ENCODE data around the gene RCBTB2. TPM values are rescaled to one million over a fixed set of nuclear protein-coding genes. Genes with fewer than 3 reads are reported as not detected.

The RCBTB2 gene
- polyA plus RNA-seq, 3 donors, result 54.9 to 60.6 (median 58.6) TPM

GRCh38 chr13:48532256-48532505, 699 bp downstream of the RCBTB2 start:
- peak in 2 of 3 donors; percentile 71 to 76 for DNase-seq (ENCODE audit: low read depth in 3 of 3, low spot score in 2 of 3)

- DNase-seq (ENCODE audit: low read depth in 3 of 3, low spot score in 2 of 3), result peak in 1 of 3 donors; percentile 32
Observed at GRCh38 chr13:48531416-48532255, 1.2 kb downstream of the RCBTB2 start.

GRCh38 chr13:48530833-48531232, 2.0 kb downstream of the RCBTB2 start:
- no peak for DNase-seq (ENCODE audit: low read depth in 3 of 3, low spot score in 2 of 3)

GRCh38 chr13:48528720-48529119, 4.2 kb downstream of the RCBTB2 start:
- DNase-seq (ENCODE audit: low read depth in 3 of 3, low spot score in 2 of 3), result no peak

GRCh38 chr13:48527955-48528354, 4.9 kb downstream of the RCBTB2 start:
- DNase-seq (ENCODE audit: low read depth in 3 of 3, low spot score in 2 of 3), result no peak

- no peak for DNase-seq (ENCODE audit: low read depth in 3 of 3, low spot score in 2 of 3)
Observed at GRCh38 chr13:48526286-48526685, 6.6 kb downstream of the RCBTB2 start.

GRCh38 chr13:48518083-48518482, 14.8 kb downstream of the RCBTB2 start:
- DNase-seq (ENCODE audit: low read depth in 3 of 3, low spot score in 2 of 3), result no peak

GRCh38 chr13:48515732-48516131, 17.1 kb downstream of the RCBTB2 start:
- no peak for DNase-seq (ENCODE audit: low read depth in 3 of 3, low spot score in 2 of 3)

- DNase-seq (ENCODE audit: low read depth in 3 of 3, low spot score in 2 of 3), result no peak
Observed at GRCh38 chr13:48514793-48515192, 18.1 kb downstream of the RCBTB2 start.

- no peak for DNase-seq (ENCODE audit: low read depth in 3 of 3, low spot score in 2 of 3)
Observed at GRCh38 chr13:48511621-48512230, 21.2 kb downstream of the RCBTB2 start.

- no peak for DNase-seq (ENCODE audit: low read depth in 3 of 3, low spot score in 2 of 3)
Observed at GRCh38 chr13:48510698-48511097, 22.2 kb downstream of the RCBTB2 start.

GRCh38 chr13:48508011-48508410, 24.9 kb downstream of the RCBTB2 start:
- DNase-seq (ENCODE audit: low read depth in 3 of 3, low spot score in 2 of 3), result no peak

GRCh38 chr13:48507021-48507420, 25.9 kb downstream of the RCBTB2 start:
- DNase-seq (ENCODE audit: low read depth in 3 of 3, low spot score in 2 of 3), result no peak

GRCh38 chr13:48506092-48506701, 26.7 kb downstream of the RCBTB2 start:
- no peak for DNase-seq (ENCODE audit: low read depth in 3 of 3, low spot score in 2 of 3)

GRCh38 chr13:48505597-48506091, 27.2 kb downstream of the RCBTB2 start:
- DNase-seq (ENCODE audit: low read depth in 3 of 3, low spot score in 2 of 3), result peak in 1 of 3 donors; percentile 7

GRCh38 chr13:48505012-48505411, 27.9 kb downstream of the RCBTB2 start:
- DNase-seq (ENCODE audit: low read depth in 3 of 3, low spot score in 2 of 3), result no peak

- no peak for DNase-seq (ENCODE audit: low read depth in 3 of 3, low spot score in 2 of 3)
Observed at GRCh38 chr13:48504606-48505005, 28.3 kb downstream of the RCBTB2 start.

GRCh38 chr13:48502601-48503319, 30.1 kb downstream of the RCBTB2 start:
- DNase-seq (ENCODE audit: low read depth in 3 of 3, low spot score in 2 of 3), result no peak

- no peak for DNase-seq (ENCODE audit: low read depth in 3 of 3, low spot score in 2 of 3)
Observed at GRCh38 chr13:48501705-48502104, 31.2 kb downstream of the RCBTB2 start.

GRCh38 chr13:48500652-48501197, 32.2 kb downstream of the RCBTB2 start:
- DNase-seq (ENCODE audit: low read depth in 3 of 3, low spot score in 2 of 3), result no peak

GRCh38 chr13:48497669-48498068, 35.2 kb downstream of the RCBTB2 start:
- no peak for DNase-seq (ENCODE audit: low read depth in 3 of 3, low spot score in 2 of 3)
